Activated CD8-positive, alpha-beta T cell treated with anti-CD3 and anti-CD28 coated beads for 36 hours (primary cell): ENCODE data around the gene CLDN3. TPM values are rescaled to one million over a fixed set of nuclear protein-coding genes. Genes with fewer than 3 reads are reported as not detected.

ENCODE experiments used
- total RNA-seq, 2 experiments: library from RNA; stranded (reverse); gene quantifications; one replicate each; pipeline ENCODE4 v1.2.3, GENCODE V29; 2021

CLDN3 gene
- total RNA-seq, 2 experiments from 2014 or later: not detected

Other genes with a start within 250 kb of the CLDN3 start
- 10 to 100 TPM; 82.4 to 82.6 TPM for gene BAZ1B, start 248.0 kb downstream of the CLDN3 start, total RNA-seq
- 10 to 100 TPM; 42.9 to 50.6 TPM for gene BCL7B, start 212.6 kb downstream of the CLDN3 start, total RNA-seq
- gene TBL2, start 191.7 kb downstream of the CLDN3 start, total RNA-seq: 10 to 100 TPM; 29.6 to 30.7 TPM
- gene MLXIPL, start 145.7 kb downstream of the CLDN3 start, total RNA-seq: not detected
- gene VPS37D, start 102.4 kb downstream of the CLDN3 start, total RNA-seq: 1 to 10 TPM in 1 of 2 experiments, under 1 TPM in 1; 0.87 to 1.1 TPM
- 1 to 10 TPM; 6.7 to 7.0 TPM for gene DNAJC30, start 86.8 kb downstream of the CLDN3 start, total RNA-seq
- gene BUD23, start 86.7 kb downstream of the CLDN3 start, total RNA-seq: 100 to 1,000 TPM; 108 TPM
- gene STX1A, start 50.6 kb downstream of the CLDN3 start, total RNA-seq: 10 to 100 TPM; 11.4 to 11.5 TPM
- gene ABHD11, start 31.5 kb downstream of the CLDN3 start, total RNA-seq: 10 to 100 TPM; 19.0 to 21.5 TPM
- gene CLDN4, start 60.7 kb upstream of the CLDN3 start, total RNA-seq: under 1 TPM; 0.20 to 0.72 TPM
- not detected for gene METTL27, start 72.2 kb upstream of the CLDN3 start, total RNA-seq
- gene TMEM270, start 90.9 kb upstream of the CLDN3 start, total RNA-seq: not detected